ENCODE data around the gene RMDN2.

Gene RMDN2

GRCh38 chr2:37881397-37881796 lies 43.7 kb upstream of the RMDN2 start:
- no peak overlapping the region for H3K27ac ChIP-seq
- TF ChIP-seq ZFX (IDR thresholded peaks at IDR 0.05; ENCODE audit: borderline replicate concordance), result no peak
- no peak for TF ChIP-seq CTCF (IDR thresholded peaks at IDR 0.05)

GRCh38 chr2:37882036-37882435 lies 43.1 kb upstream of the RMDN2 start:
- no peak overlapping the region for H3K27ac ChIP-seq
- TF ChIP-seq ZFX (IDR thresholded peaks at IDR 0.05; ENCODE audit: borderline replicate concordance), result no peak
- TF ChIP-seq CTCF (IDR thresholded peaks at IDR 0.05), result no peak

- no peak for TF ChIP-seq ZFX (IDR thresholded peaks at IDR 0.05; ENCODE audit: borderline replicate concordance)
- TF ChIP-seq CTCF (IDR thresholded peaks at IDR 0.05), result no peak
- H3K27ac ChIP-seq, result no peak overlapping the region
Observed at GRCh38 chr2:37883518-37883917, 41.6 kb upstream of the RMDN2 start.

- TF ChIP-seq CTCF (IDR thresholded peaks at IDR 0.05), result no peak
- TF ChIP-seq ZFX (IDR thresholded peaks at IDR 0.05; ENCODE audit: borderline replicate concordance), result no peak
- H3K27ac ChIP-seq, result no peak overlapping the region
Observed at GRCh38 chr2:37885329-37885993, 39.6 kb upstream of the RMDN2 start.

- no peak for TF ChIP-seq CTCF (IDR thresholded peaks at IDR 0.05)
- no peak for TF ChIP-seq ZFX (IDR thresholded peaks at IDR 0.05; ENCODE audit: borderline replicate concordance)
- H3K27ac ChIP-seq, result no peak overlapping the region
Observed at GRCh38 chr2:37886745-37887144, 38.3 kb upstream of the RMDN2 start.

GRCh38 chr2:37887286-37887685 lies 37.8 kb upstream of the RMDN2 start:
- TF ChIP-seq ZFX (IDR thresholded peaks at IDR 0.05; ENCODE audit: borderline replicate concordance) (no peak), CTCF (IDR thresholded peaks at IDR 0.05) (no peak)

GRCh38 chr2:37890893-37891495 lies 34.1 kb upstream of the RMDN2 start:
- TF ChIP-seq ZFX (IDR thresholded peaks at IDR 0.05; ENCODE audit: borderline replicate concordance) (no peak), CTCF (IDR thresholded peaks at IDR 0.05) (peak; percentile 94)
- H3K27ac ChIP-seq, result no peak overlapping the region

More at GRCh38 chr2:37887286-37887685, 37.8 kb upstream of the RMDN2 start:
- H3K27ac ChIP-seq, result no peak overlapping the region

Measured in 22Rv1 (cell line).